Fibroblast of peridontal ligament (primary cell): ENCODE results near the gene S1PR5.

Source experiments
- DNase-seq: peaks from one replicate; pipeline ENCODE4 v3.0.0-alpha.2; 2010; ENCODE audit errors: extremely low read depth

The S1PR5 gene

GRCh38 chr19:10516671-10517286 is 468 bp downstream of the S1PR5 start:
- DNase-seq: no peak

- DNase-seq: no peak
Measured at GRCh38 chr19:10516064-10516385, 1.2 kb downstream of the S1PR5 start.

GRCh38 chr19:10514211-10515145 is 2.8 kb downstream of the S1PR5 start:
- no peak for DNase-seq

GRCh38 chr19:10513223-10513622 is 4.0 kb downstream of the S1PR5 start:
- no peak for DNase-seq

- no peak for DNase-seq
Measured at GRCh38 chr19:10510301-10510802, 6.9 kb downstream of the S1PR5 start.

GRCh38 chr19:10508707-10509106 is 8.5 kb downstream of the S1PR5 start:
- DNase-seq: no peak

- no peak for DNase-seq
Measured at GRCh38 chr19:10508036-10508435, 9.2 kb downstream of the S1PR5 start.

GRCh38 chr19:10505583-10506229 is 11.5 kb downstream of the S1PR5 start:
- DNase-seq: peak; percentile 66

- peak; percentile 21 for DNase-seq
Measured at GRCh38 chr19:10503002-10503789, 14.1 kb downstream of the S1PR5 start, which contains the start of gene KEAP1. TSS of gene KEAP1 (minus strand) at chr19:10503356. CDS start at chr19:10500033, 3,323 bp downstream.

GRCh38 chr19:10502524-10503001 is 14.7 kb downstream of the S1PR5 start:
- peak; percentile 79 for DNase-seq

- peak; percentile 51 for DNase-seq
Measured at GRCh38 chr19:10501971-10502523, 15.2 kb downstream of the S1PR5 start.

GRCh38 chr19:10500247-10500592 is 17.0 kb downstream of the S1PR5 start:
- DNase-seq: no peak

GRCh38 chr19:10499550-10500246 is 17.5 kb downstream of the S1PR5 start:
- DNase-seq: no peak

GRCh38 chr19:10497371-10497770 is 19.9 kb downstream of the S1PR5 start:
- no peak for DNase-seq

GRCh38 chr19:10491472-10492047 is 25.7 kb downstream of the S1PR5 start:
- no peak for DNase-seq

- no peak for DNase-seq
Measured at GRCh38 chr19:10486551-10486950, 30.7 kb downstream of the S1PR5 start.

GRCh38 chr19:10478903-10479384 is 38.3 kb downstream of the S1PR5 start:
- DNase-seq: peak; percentile 83

GRCh38 chr19:10478476-10478875 is 38.8 kb downstream of the S1PR5 start:
- DNase-seq: peak; percentile 55

- DNase-seq: no peak
Measured at GRCh38 chr19:10474962-10475451, 42.2 kb downstream of the S1PR5 start.

GRCh38 chr19:10473192-10473591 is 44.1 kb downstream of the S1PR5 start:
- no peak for DNase-seq
